DMS79 (cell line): ENCODE results near the gene SFRP5.

ENCODE experiments used
- DNase-seq: peaks from one replicate; lab custom pipeline; 2025; lab: John Stamatoyannopoulos, UW

SFRP5 gene

GRCh38 chr10:97764519-97764931 is 7.3 kb downstream of the SFRP5 start:
- DNase-seq: no peak

DNA sequence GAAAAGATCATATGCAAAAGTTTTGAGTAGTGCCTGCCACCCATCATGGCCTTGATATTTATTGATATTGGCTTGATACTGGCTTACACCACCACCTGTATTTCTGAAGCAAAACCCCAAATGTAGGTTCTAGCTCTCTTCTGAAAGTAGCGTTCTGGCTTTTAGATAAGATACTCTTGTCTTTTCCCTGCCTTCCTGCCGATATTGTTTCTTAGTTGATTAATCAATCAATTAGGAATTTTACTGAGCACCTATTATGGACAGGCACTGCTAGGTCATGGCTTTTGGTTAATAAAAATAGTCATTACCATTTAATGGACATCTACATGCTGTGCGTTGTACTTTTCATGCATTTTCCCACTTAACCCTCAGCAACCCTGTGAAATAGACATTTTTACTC is 7.9 kb downstream of the SFRP5 start:
- no peak for DNase-seq

DNA sequence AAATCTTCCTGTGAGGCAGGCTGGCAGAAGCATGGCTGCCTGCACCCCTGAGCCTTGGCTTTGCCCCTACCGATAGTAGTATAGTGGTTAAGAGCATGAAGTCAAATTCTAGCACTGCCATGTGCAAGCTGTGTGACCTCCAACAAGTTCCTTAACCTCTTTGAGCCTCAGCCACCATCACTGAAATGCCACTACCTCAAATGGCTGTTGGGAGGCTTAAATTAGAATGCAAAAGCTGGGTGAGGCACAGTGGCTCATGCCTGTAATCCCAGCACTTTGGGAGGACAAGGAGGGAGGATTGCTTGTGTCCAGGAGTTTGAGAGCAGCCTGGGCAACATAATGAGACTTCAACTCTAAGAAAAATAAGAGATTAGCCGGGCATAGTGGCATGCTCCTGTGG is 8.4 kb downstream of the SFRP5 start:
- DNase-seq: no peak

GRCh38 chr10:97762816-97763215 is 9.0 kb downstream of the SFRP5 start:
- no peak for DNase-seq

DNA sequence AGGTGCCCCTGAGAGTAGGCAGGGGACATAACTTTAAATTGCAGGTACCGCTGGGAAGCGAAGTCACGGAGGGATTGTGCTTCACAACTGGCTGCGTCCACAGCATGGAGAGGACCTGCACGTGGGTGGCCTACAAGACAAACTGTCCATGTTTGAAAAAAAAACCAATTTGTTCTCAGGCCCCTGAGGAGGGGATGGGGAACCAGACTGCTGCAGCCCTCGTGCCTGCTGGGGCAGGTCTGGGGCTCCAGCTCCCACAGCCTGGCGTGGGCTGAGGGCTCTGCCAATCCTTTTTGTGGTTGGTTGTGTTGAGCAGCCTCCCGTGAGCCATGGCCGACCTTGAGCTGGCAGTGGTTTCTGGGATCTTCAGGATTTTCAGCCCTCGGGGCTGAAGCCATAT is 9.7 kb downstream of the SFRP5 start:
- no peak for DNase-seq

DNA sequence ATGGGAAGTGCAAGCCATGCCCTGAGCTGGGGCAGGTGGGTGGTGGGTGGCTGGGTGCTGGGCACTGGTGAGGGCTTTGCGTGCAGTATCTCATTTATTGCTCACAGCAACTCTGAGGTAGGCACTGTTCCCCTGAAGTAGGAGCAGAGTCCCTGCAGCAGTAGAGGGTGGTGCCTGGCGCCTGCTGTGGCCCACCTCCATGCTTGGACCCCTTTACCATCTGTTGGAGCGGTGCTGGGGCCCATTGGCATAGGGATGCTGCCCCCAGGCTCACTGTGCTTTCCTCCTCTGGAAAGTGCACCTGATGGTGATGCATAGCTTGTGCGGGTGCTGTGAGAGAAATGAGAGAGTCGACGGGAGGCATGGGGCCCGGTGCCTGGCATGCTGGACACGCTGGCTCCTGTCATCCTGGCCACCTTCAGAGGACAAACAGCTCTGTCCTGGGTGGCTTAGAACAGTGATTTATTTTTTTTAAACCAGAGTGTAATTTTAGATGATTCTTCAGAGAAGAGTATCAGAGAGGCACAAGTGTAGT is 10.4 kb downstream of the SFRP5 start:
- DNase-seq: no peak

DNA sequence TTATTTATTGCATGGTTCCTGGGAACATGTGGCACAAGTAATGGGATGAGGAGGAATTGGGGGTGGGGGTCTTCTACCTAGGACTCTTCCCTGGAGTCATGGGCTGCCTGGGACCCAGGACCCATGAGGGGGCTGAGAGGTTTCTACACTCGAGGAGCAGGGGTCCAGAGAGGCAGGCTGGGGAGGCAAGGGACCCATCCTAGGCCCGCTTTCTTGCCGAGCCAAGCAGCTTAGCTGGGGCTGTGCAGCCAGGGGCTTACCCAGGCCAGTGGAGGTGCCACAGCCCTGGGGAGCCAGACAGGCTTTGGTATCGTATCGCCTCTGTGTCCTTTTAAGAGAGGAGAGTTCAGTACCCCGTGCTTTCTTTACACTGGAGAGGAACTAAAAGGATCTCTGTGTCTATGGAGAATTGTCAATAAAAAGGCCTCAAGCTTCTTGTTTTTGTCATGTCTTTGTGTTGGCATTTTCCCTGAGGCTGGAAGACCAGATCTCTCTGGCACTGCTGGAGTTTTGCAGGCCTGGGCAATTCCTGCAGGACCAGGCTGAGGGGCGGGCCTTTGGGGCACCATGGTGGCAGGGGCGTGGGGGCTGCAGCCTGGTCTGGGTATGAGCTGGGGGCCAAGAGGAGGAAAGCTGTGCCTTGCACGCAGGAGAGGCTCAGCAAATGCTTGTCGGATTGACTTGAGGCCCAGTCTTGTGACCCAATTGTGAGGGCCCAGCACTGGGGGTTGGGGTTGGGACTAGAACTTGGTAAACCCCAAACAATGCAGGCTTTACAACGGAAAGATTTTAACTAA is 11.1 kb downstream of the SFRP5 start:
- DNase-seq: no peak

GRCh38 chr10:97759946-97760345 is 11.9 kb downstream of the SFRP5 start:
- DNase-seq: no peak

- no peak for DNase-seq
Measured at GRCh38 chr10:97759158-97759887, 12.5 kb downstream of the SFRP5 start.

DNA sequence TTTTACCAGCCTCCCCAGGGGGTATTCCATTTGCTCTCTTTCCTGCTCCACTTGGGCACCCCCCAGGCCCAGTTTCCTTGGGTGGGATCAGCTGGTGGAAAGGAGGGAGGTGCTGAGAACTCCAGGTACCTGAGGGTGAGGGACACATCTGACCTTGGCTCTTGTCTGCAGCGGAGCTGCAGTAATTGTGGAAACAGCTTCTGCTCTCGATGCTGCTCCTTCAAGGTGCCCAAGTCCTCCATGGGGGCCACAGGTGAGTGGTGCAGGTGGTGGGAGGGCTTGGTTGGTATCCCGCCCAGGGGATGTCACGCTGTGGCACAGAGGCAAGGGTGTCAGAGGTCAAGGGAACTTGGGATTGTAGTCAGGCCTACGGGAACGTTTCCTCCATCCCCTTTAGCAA is 14.3 kb downstream of the SFRP5 start:
- DNase-seq: no peak

- DNase-seq: no peak
Measured at GRCh38 chr10:97755718-97756117, 16.1 kb downstream of the SFRP5 start.

DNA sequence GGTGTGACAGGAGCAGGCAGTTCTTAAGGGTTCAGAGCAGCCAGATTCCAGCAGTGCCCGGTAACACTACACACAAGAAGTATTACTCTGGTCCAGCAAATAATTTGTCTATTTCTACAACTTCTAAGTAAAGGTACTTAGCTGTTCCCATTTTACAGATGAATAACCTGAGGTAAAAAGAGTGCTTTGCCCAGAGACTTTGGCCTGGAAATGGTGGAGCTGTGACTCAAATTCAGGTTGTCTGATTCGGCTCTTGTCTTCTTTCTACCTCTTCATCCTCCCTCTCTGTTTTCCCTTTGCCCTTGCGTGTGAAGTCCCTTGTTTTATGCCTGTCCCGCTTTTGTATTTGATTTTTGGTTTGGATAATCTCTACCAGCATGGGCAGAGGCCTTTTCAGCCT is 17.1 kb downstream of the SFRP5 start:
- DNase-seq: no peak

DNA sequence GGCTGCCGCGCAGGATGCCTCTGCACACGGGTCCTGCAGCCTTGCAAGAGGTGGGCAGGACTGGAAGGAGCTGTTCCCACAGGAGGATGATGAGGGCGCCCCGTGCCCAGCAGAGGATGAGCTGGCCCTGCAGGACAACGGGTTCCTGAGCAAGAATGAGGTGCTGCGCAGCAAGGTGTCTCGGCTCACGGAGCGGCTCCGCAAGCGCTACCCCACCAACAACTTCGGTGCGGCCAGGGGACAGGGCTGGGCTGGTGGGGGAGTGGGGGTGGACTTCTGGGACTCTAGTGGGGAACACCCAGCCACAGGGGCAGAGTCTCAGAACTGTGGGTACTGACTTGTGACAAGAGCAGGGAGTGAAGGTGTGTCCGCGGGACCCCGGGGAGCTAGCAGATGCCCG is 18.8 kb downstream of the SFRP5 start:
- no peak for DNase-seq

GRCh38 chr10:97748116-97748515 is 23.7 kb downstream of the SFRP5 start:
- no peak for DNase-seq

DNA sequence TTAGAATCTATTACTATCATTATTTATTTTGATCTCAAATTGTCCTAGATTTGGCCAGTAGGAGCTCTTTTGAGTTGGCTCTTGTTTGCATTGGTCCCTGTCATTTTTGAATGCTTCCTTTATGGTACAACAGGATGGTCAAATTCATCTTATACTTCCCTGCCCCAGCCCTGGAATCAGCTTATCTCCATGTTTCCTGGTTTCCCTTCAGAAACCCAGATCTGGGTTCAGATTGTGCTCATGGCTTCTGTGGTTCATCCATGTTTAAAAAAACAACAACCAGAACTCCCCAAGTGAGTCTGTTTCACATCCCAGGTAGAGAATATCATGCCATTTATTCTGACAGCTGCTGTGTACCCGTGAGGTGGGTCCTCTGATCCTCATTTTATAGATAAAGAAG is 24.2 kb downstream of the SFRP5 start:
- DNase-seq: no peak

DNA sequence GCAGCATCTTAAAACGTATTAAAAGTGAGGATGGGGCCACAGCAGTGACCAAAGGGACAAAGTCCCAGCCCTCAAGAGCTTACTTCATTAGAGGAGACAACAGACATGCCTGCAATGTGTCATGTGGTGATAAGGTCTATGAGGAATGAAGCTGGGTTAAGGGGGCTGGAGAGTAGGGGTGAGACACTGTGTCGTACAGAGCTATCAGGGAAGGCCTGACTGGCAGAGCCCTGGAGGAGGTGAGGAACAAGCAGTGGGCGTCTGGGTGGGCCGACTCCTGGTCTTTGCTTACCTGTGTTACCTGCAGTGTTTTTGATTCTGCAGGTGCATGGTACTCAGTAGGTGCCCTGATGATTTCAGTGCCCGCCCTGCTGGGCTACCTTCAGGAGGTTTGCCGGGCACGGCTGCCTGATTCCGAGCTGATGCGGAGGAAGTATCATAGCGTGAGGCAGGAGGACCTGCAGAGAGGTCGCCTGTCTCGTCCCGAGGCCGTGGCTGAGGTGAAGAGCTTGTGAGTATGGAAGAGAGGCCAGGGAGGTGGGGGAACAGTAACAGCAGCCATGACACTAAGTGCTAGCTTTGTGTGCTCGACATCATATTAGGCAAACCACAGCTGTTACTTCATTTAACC is 27.3 kb downstream of the SFRP5 start:
- DNase-seq: no peak

GRCh38 chr10:97743169-97743943 is 28.4 kb downstream of the SFRP5 start:
- no peak for DNase-seq

- DNase-seq: no peak
Measured at GRCh38 chr10:97740613-97741012, 31.2 kb downstream of the SFRP5 start.

DNA sequence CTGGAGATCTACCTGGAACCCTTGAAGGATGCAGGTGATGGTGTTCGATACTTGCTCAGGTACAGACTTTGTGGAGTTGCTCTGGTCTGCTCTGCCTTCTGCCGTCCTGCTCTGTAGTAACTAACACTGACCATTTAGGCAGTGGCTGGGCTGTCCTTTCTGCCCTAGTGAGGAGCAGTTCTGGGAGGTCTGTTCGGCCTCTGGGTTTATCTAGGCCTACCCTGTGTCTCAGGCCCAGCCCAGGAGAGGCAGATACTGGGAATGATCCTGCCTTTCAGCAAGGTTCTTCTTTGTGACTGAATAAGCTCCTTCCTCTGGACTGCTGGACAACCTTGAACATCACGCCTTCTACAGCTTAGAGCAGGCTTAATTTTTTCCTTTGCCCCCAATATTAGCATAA is 33.2 kb downstream of the SFRP5 start:
- DNase-seq: no peak

- no peak for DNase-seq
Measured at GRCh38 chr10:97737770-97738265, 34.0 kb downstream of the SFRP5 start.

GRCh38 chr10:97736902-97737769 is 34.7 kb downstream of the SFRP5 start, which contains the start of gene ZFYVE27:
ZFYVE27 (plus strand) TSS chr10:97737128; CDS start chr10:97738478, 1,350 bp downstream.
- DNase-seq: peak; percentile 62
